SK-N-SH (cell line): ENCODE data around the gene ANKRD44. TPM values are rescaled to one million over a fixed set of nuclear protein-coding genes. Genes with fewer than 3 reads are reported as not detected.

Source experiments
- CTCF ChIA-PET: fragments of 300-600, 350-600 bp; formaldehyde crosslinking; extraction: SDS; loops from one replicate; lab custom pipeline; 2021; lab: Yijun Ruan, JAX
- POLR2A ChIA-PET: fragments of 350-600 bp; sonication (Branson Sonifier 250); formaldehyde crosslinking; extraction: SDS; loops from one replicate; lab custom pipeline; 2020; ENCODE audit warnings: antibody characterized with exemption, inconsistent platforms; lab: Yijun Ruan, JAX
- DNase-seq: peaks from one replicate; pipeline ENCODE4 v3.0.0; 2012
- H2AFZ ChIP-seq: fragments of 200-600 bp; sonication (generic); 2 replicates; pipeline ENCODE4 v1.8.1; 2016; ENCODE audit warnings: antibody characterized with exemption, mild to moderate bottlenecking, low read depth
- H3F3A ChIP-seq: fragments of 200-600 bp; sonication (generic); replicated peaks from 2 replicates; pipeline ENCODE3; 2016; ENCODE audit warnings: antibody characterized with exemption, mild to moderate bottlenecking; ENCODE audit not compliant: insufficient read depth
- H3K27ac ChIP-seq, 2 experiments: fragments of 200-500 bp in 1 of 2; fragments of 200-600 bp in 1 of 2; sonication (Bioruptor generic) in 1 of 2; sonication (generic), shearing (Covaris generic) in 1 of 2; 2 replicates each; pipeline versions ENCODE4 v1.5.1 to v1.6.1; 2014 to 2016; ENCODE audit warnings: low read depth in 2 of 2, inconsistent platforms in 1 of 2, low read length in 1 of 2, mild to moderate bottlenecking in 1 of 2, mixed read lengths in 1 of 2
- H3K27me3 ChIP-seq: fragments of 200-600 bp; sonication (generic), shearing (Covaris generic); 2 replicates; pipeline ENCODE4 v1.6.1; 2016; ENCODE audit warnings: mixed run types; ENCODE audit not compliant: insufficient read depth
- H3K36me3 ChIP-seq, 2 experiments: fragments of 200-500 bp in 1 of 2; fragments of 200-600 bp in 1 of 2; sonication (Bioruptor generic) in 1 of 2; sonication (generic) in 1 of 2; replicated peaks in 1 of 2; 2 replicates each; pipeline versions ENCODE3 to v1.5.1; 2014 to 2016; ENCODE audit warnings: low read length in 1 of 2, mild to moderate bottlenecking in 1 of 2; ENCODE audit not compliant: insufficient read depth in 2 of 2, control insufficient read depth in 1 of 2
- H3K4me1 ChIP-seq, 2 experiments: fragments of 200-500 bp in 1 of 2; fragments of 200-600 bp in 1 of 2; sonication (Bioruptor generic) in 1 of 2; sonication (generic), shearing (Covaris generic) in 1 of 2; 2 replicates each; pipeline versions ENCODE4 v1.5.1 to v1.6.1; 2014 to 2016; ENCODE audit warnings: low read depth in 1 of 2, low read length in 1 of 2, mixed run types in 1 of 2; ENCODE audit not compliant: insufficient read depth in 2 of 2, control insufficient read depth in 1 of 2
- H3K4me2 ChIP-seq: fragments of 200-600 bp; sonication (generic), shearing (Covaris generic); 2 replicates; pipeline ENCODE4 v1.6.1; 2017; ENCODE audit warnings: mixed run types
- H3K4me3 ChIP-seq, 2 experiments: fragments of 200-500 bp in 1 of 2; fragments of 200-600 bp in 1 of 2; sonication (Bioruptor generic) in 1 of 2; sonication (generic), shearing (Covaris generic) in 1 of 2; 2 replicates each; pipeline versions ENCODE4 v1.5.1 to v1.8.1; 2014 to 2016; ENCODE audit warnings: low read depth in 2 of 2, inconsistent platforms in 1 of 2, low read length in 1 of 2, mild to moderate bottlenecking in 1 of 2, mixed read lengths in 1 of 2, moderate library complexity in 1 of 2
- H3K79me2 ChIP-seq: fragments of 200-600 bp; sonication (generic); 2 replicates; pipeline ENCODE4 v1.8.1; 2017; ENCODE audit warnings: mild to moderate bottlenecking; ENCODE audit not compliant: insufficient read depth
- H3K9ac ChIP-seq: fragments of 200-600 bp; sonication (generic); 2 replicates; pipeline ENCODE4 v1.6.1; 2017; ENCODE audit warnings: mixed run types
- H3K9me2 ChIP-seq: fragments of 200-600 bp; sonication (generic); 2 replicates; pipeline ENCODE4 v1.6.1; 2017; ENCODE audit warnings: mixed run types
- H3K9me3 ChIP-seq: fragments of 200-600 bp; sonication (generic); 2 replicates; pipeline ENCODE4 v1.6.1; 2017; ENCODE audit warnings: mixed run types, mild to moderate bottlenecking, moderate library complexity
- H4K20me1 ChIP-seq: fragments of 200-600 bp; sonication (generic); 2 replicates; pipeline ENCODE4 v1.6.1; 2017; ENCODE audit warnings: mild to moderate bottlenecking, mixed run types; ENCODE audit not compliant: insufficient read depth
- CHD2 ChIP-seq: fragments of 150-350 bp; IDR thresholded peaks from 2 replicates; pipeline ENCODE4 v1.6.1; 2018; ENCODE audit warnings: low read length; ENCODE audit not compliant: partially characterized antibody
- CTCF ChIP-seq: fragments of 200-600 bp; sonication (generic); IDR thresholded peaks from 2 replicates; pipeline ENCODE4 v1.6.1; 2017; ENCODE audit warnings: antibody characterized with exemption, mild to moderate bottlenecking, moderate library complexity
- ELF1 ChIP-seq: IDR thresholded peaks from 2 replicates; pipeline ENCODE4 v1.4.0; 2012
- EZH2phosphoT487 ChIP-seq: fragments of 200-600 bp; sonication (generic); IDR thresholded peaks from 2 replicates; pipeline ENCODE4 v1.6.1; 2017; ENCODE audit warnings: low read depth, mixed run types, mild to moderate bottlenecking, antibody characterized with exemption, moderate library complexity, borderline replicate concordance
- FOXJ3 ChIP-seq: sonication (generic); formaldehyde crosslinking; IDR thresholded peaks from 2 replicates; pipeline ENCODE4 v1.5.1; 2020; ENCODE audit warnings: mild to moderate bottlenecking, missing genetic modification reagents
- MXI1 ChIP-seq: IDR thresholded peaks from 2 replicates; pipeline ENCODE4 v1.6.1; 2012; ENCODE audit warnings: mild to moderate bottlenecking, low read depth, low read length, improper control_type of control experiment
- NFIC ChIP-seq: IDR thresholded peaks from 2 replicates; pipeline ENCODE4 v1.4.0; 2012; ENCODE audit warnings: borderline replicate concordance
- PBX3 ChIP-seq: IDR thresholded peaks from 2 replicates; pipeline ENCODE4; 2012
- RAD21 ChIP-seq: IDR thresholded peaks from 2 replicates; pipeline ENCODE4 v1.6.1; 2012; ENCODE audit warnings: mild to moderate bottlenecking, low read length
- RCOR1 ChIP-seq: fragments of 150-350 bp; IDR thresholded peaks from 2 replicates; pipeline ENCODE4 v1.6.1; 2017; ENCODE audit warnings: antibody characterized with exemption, low read length
- RXRA ChIP-seq: IDR thresholded peaks from 2 replicates; pipeline ENCODE4 v1.4.0; 2012; ENCODE audit warnings: low read depth, mild to moderate bottlenecking, borderline replicate concordance
- SIN3A ChIP-seq: IDR thresholded peaks from 2 replicates; pipeline ENCODE4 v1.6.1; 2012; ENCODE audit warnings: low read depth, mild to moderate bottlenecking, low read length, moderate library complexity, borderline replicate concordance
- TAF1 ChIP-seq: IDR thresholded peaks from 2 replicates; pipeline ENCODE4 v1.6.1; 2012; ENCODE audit warnings: low read depth, mild to moderate bottlenecking, low read length, moderate library complexity, borderline replicate concordance
- USF2 ChIP-seq: fragments of 150-350 bp; IDR thresholded peaks from 2 replicates; pipeline ENCODE4 v1.6.1; 2017; ENCODE audit warnings: antibody characterized with exemption, low read length, low read depth, borderline replicate concordance
- YY1 ChIP-seq: IDR thresholded peaks from 2 replicates; pipeline ENCODE4 v1.4.0; 2012; ENCODE audit warnings: low read depth, mild to moderate bottlenecking
- ZBTB33 ChIP-seq: IDR thresholded peaks from 2 replicates; pipeline ENCODE4 v1.4.0; 2012; ENCODE audit warnings: low read depth, borderline replicate concordance
- WGBS: methylation state at CpG from one replicate; pipeline ENCODE4 v1.1.6; 2017; ENCODE audit warnings: low lambda C conversion rate; 5-methylcytosine and 5-hydroxymethylcytosine counted together
- polyA plus RNA-seq, 3 experiments: library from polyadenylated mRNA; depleted of rRNA; stranded (reverse); fragments of >200 nt; gene quantifications; 2 replicates each; pipeline ENCODE4 v1.2.3, GENCODE V29; 2012

ANKRD44 gene
- polyA plus RNA-seq, 1 of the 3 experiments (the other 2 are of a cell fraction): 12.5 TPM

GRCh38 chr2:197171582-197171981 lies 139.0 kb downstream of the ANKRD44 start:
- no peaks in the 10 kb centered on the region for H3K27me3 ChIP-seq
- no peaks in the 10 kb centered on the region for H3K79me2 ChIP-seq
- H3K4me2 ChIP-seq: no peak overlapping the region
- no peaks in the 10 kb centered on the region for H3K9me2 ChIP-seq
- H2AFZ ChIP-seq: no peak overlapping the region
- no peak for DNase-seq
- H3K4me1 ChIP-seq: peaks cover 5 to 21% of the 10 kb centered on the region in 2 experiments; a peak in 3 of 4 replicates
- TF ChIP-seq USF2 (no peak), PBX3 (no peak), EZH2phosphoT487 (no peak), RAD21 (no peak), SIN3A (no peak), NFIC (no peak), CHD2 (no peak), MXI1 (no peak), ELF1 (no peak), FOXJ3 (no peak), RCOR1 (no peak), CTCF (no peak), ZBTB33 (no peak), RXRA (no peak), YY1 (no peak), TAF1 (no peak)
- TF ChIP-seq, all 33 proteins: peak for 0
- no peaks in the 10 kb centered on the region for H3K9me3 ChIP-seq
- H4K20me1 ChIP-seq: no peaks in the 10 kb centered on the region
- H3K9ac ChIP-seq: no peak overlapping the region
- no peaks in the 10 kb centered on the region for H3F3A ChIP-seq
- ChIA-PET CTCF (interaction anchor here (0.7 to 4.1 kb wide), 5 partner anchors 9 to 207 kb away, joined by 3 to 25 read pairs (median 4); no protein-coding TSS in a partner anchor), POLR2A (no interaction called here)
- H3K4me3 ChIP-seq: no peak overlapping the region
- 95% methylated on average over 4 of the region's 4 CpGs for whole genome bisulfite sequencing
- no peaks in the 10 kb centered on the region for H3K36me3 ChIP-seq
- peak overlapping the region in 1 of 2 experiments; percentile 53; a peak in 1 of 4 replicates for H3K27ac ChIP-seq
